Measurements from ENCODE around the gene ZNF18. TPM values are rescaled to one million over a fixed set of nuclear protein-coding genes. Genes with fewer than 3 reads are reported as not detected.
"Not testable (repeated sequence)": the region's sequence is repeated elsewhere in the genome, so short reads cannot be mapped to it uniquely, and the experiment has no call there.

ZNF18 gene
- polyA plus RNA-seq, 2 of the 4 experiments (the other 2 are of a cell fraction) = 5.1 to 12.3 TPM

DNA sequence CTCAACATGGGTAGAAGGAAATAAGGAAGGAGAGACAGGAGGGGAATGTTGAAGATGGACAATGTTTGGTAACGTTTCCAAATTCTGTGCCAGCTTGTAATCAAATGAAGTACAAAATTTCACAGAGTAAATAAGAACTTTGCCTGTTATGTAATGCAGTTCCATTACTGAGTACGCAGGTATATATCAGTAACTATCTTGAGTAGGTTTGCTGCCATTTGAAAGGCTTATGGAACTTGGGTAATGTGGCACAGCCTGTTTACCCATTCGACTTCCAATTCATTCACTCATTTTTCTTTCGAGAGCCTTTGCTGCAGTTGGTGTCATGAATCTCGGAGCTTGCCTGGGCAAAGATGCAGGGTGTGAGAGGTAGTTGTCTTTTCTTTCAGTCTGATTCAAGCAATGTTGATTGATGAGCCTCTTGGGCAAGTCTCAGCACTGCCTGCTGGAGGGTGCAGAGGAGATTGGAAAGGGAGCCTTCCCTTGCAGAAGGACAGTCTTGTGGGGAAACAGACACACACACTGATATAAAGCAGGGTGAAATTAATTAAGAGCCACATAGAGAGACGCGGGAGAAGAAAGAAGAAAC is 53.4 kb downstream of the ZNF18 start:
- Histone ChIP-seq H3K4me1 (peaks cover 6% of the 10 kb centered on the region; the same call in 1 of the 3 replicates), H3K27ac (peak overlapping the region in 1 of 2 experiments; percentile 21; a peak in 1 of 6 replicates), H3K4me2 (no peak overlapping the region), H3K9me3 (no peaks in the 10 kb centered on the region), H3K4me3 (no peak overlapping the region)
- FAIRE-seq (no peak), DNase-seq (ENCODE audit: low read depth in 1 of 2, low spot score in 1 of 2) (no peak), ATAC-seq (no peak)
- TF ChIP-seq JUN (IDR thresholded peaks at IDR 0.05) (no peak), ZNF302 (CRISPR knock-in tag; IDR thresholded peaks at IDR 0.05) (no peak), RFX5 (IDR thresholded peaks at IDR 0.05) (no peak), HOXB13 (CRISPR knock-in tag; IDR thresholded peaks at IDR 0.05; ENCODE audit: low read depth) (no peak), EHF (CRISPR knock-in tag; IDR thresholded peaks at IDR 0.05) (no peak), SREBF2 (IDR thresholded peaks at IDR 0.05) (no peak), KDM5A (IDR thresholded peaks at IDR 0.05) (no peak), HES2 (IDR thresholded peaks at IDR 0.05) (no peak), JUNB (IDR thresholded peaks at IDR 0.05) (no peak)
- TF ChIP-seq, protein P1, sequence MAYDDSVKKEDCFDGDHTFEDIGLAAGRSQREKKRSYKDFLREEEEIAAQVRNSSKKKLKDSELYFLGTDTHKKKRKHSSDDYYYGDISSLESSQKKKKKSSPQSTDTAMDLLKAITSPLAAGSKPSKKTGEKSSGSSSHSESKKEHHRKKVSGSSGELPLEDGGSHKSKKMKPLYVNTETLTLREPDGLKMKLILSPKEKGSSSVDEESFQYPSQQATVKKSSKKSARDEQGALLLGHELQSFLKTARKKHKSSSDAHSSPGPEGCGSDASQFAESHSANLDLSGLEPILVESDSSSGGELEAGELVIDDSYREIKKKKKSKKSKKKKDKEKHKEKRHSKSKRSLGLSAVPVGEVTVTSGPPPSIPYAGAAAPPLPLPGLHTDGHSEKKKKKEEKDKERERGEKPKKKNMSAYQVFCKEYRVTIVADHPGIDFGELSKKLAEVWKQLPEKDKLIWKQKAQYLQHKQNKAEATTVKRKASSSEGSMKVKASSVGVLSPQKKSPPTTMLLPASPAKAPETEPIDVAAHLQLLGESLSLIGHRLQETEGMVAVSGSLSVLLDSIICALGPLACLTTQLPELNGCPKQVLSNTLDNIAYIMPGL (CRISPR knock-in tag; IDR thresholded peaks at IDR 0.05; ENCODE audit: borderline replicate concordance) = no peak
- WGBS (ENCODE audit: missing lambda C conversion rate) = 58% methylated on average over 7 of the region's 7 CpGs
- ChIA-PET POLR2A (interaction anchor here (2.1 kb wide), 1 partner anchor 54 kb away, joined by 9 read pairs; the partner anchor contains the start of gene ZNF18), CTCF (interaction anchor here (2.3 kb wide), 1 partner anchor 8 kb away, joined by 23 read pairs; no protein-coding TSS in a partner anchor)

DNA sequence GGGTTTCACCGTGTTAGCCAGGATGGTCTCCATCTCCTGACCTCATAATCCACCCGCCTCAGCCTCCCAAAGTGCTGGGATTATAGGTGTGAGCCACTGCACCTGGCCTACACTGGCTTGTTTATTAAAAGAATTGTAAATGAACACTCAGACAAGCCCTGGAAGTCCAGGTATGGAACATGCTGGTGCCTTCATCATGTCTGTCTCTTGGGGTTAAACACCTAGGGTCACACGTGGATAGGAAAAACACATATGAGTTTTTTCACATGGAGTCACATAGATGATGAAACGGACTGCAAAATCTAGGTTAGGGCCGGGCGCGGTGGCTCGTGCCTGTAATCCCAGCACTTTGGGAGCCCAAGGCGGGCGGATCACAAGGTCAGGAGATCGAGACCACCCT is 54.2 kb downstream of the ZNF18 start:
- H3K9me3 ChIP-seq; CTCF ChIA-PET; POLR2A ChIA-PET; H3K4me1 ChIP-seq; H3K4me2 ChIP-seq; H3K4me3 ChIP-seq; H3K27ac ChIP-seq; DNase-seq (ENCODE audit: low read depth in 1 of 2, low spot score in 1 of 2); ATAC-seq; FAIRE-seq: not testable (repeated sequence)
- 62% methylated on average over 11 of the region's 11 CpGs for WGBS (ENCODE audit: missing lambda C conversion rate)

- no peak overlapping the region for H3K27ac ChIP-seq
- DNase-seq (ENCODE audit: low read depth in 1 of 2, low spot score in 1 of 2) (no peak), FAIRE-seq (no peak), ATAC-seq (no peak)
- ChIA-PET POLR2A (no interaction called here), CTCF (interaction anchor here (0.7 to 1.3 kb wide), 5 partner anchors 11 to 1204 kb away, joined by 3 to 6 read pairs (median 3); no protein-coding TSS in a partner anchor)
- no peaks in the 10 kb centered on the region for H3K9me3 ChIP-seq
- H3K4me2 ChIP-seq = no peak overlapping the region
- H3K4me1 ChIP-seq = peaks cover 6% of the 10 kb centered on the region; the same call in 1 of the 3 replicates
- TF ChIP-seq CBX8 (IDR thresholded peaks at IDR 0.05) (no peak), FOXS1 (CRISPR knock-in tag; IDR thresholded peaks at IDR 0.05) (no peak), MAX (IDR thresholded peaks at IDR 0.05) (no peak), ESRRA (IDR thresholded peaks at IDR 0.05; ENCODE audit: borderline replicate concordance, low read length) (no peak)
- WGBS (ENCODE audit: missing lambda C conversion rate) = 4% methylated on average over 2 of the region's 2 CpGs
- no peak overlapping the region for H3K4me3 ChIP-seq
These were observed 56.4 kb downstream of the ZNF18 start for GRCh38 chr17:11940904-11941303.

DNA sequence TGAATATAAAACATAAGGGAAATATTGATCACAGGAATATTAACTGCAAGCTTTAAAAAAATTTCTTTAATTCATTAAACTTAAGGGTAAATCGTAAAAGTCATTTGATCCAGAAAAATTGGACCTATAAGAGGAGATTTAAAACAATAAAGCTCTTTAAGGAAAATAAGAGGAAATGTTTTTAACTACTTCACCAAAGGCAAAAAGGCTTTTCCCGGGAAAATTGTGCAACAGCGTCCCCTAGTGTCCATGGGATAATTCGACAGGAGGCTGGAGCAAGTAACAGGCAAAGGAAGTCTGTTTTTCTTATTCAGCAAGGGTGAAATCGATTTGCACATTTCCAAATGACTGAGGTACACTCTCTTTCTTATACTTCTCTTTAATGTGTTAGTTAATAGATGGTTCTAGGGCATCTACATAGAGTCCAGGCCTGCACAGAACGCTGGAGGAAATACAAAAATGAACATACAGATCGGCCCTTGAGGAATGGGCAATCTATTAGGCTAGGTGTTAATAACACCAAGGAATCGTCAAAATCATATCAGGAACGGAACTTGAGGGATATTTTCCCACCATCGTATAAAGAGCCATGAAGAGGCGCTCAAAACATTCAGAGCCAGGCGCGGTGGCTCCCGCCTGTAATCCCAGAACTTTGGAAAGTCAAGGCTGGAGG is 61.4 kb downstream of the ZNF18 start:
- CTCF ChIA-PET = interaction anchor here (0.6 to 3.9 kb wide), 43 partner anchors 9 to 1305 kb away, joined by 3 to 39 read pairs (median 4); partner anchors contain the start of genes TMEM220 and ZNF18
- H3K9me3 ChIP-seq = no peaks in the 10 kb centered on the region
- POLR2A ChIA-PET = no interaction called here
- TF ChIP-seq ZFP36 (IDR thresholded peaks at IDR 0.05; ENCODE audit: borderline replicate concordance, partially characterized antibody) (no peak), CTCF (IDR thresholded peaks at IDR 0.05) (peak; percentile 94), RAD21 (conservative IDR thresholded peaks at IDR 0.05 in 1 of 2, IDR thresholded peaks at IDR 0.05 in 1 of 2) (peak; percentile 84 to 95), NPAS2 (CRISPR knock-in tag; IDR thresholded peaks at IDR 0.05; ENCODE audit: borderline replicate concordance) (no peak), ZSCAN20 (CRISPR knock-in tag; IDR thresholded peaks at IDR 0.05) (no peak), SMC3 (IDR thresholded peaks at IDR 0.05) (peak; percentile 58)
- ATAC-seq = peak; percentile 49 to 65; a peak in 3 of 6 replicates
- no peak overlapping the region for H3K4me3 ChIP-seq
- H3K27ac ChIP-seq = no peak overlapping the region
- no peaks in the 10 kb centered on the region for H3K4me1 ChIP-seq
- 27% methylated on average over 14 of the region's 14 CpGs for WGBS (ENCODE audit: missing lambda C conversion rate)
- peak in 1 of 2 experiments; percentile 72 for DNase-seq (ENCODE audit: low read depth in 1 of 2, low spot score in 1 of 2)
- FAIRE-seq = peak; percentile 95
- H3K4me2 ChIP-seq = no peak overlapping the region

Measured in A549 (cell line).